Measurements from ENCODE around the gene CHAD.
A peak's percentile ranks its signal among the peaks of the same experiment; 100 is the strongest.
"Not testable (repeated sequence)": the region's sequence is repeated elsewhere in the genome, so short reads cannot be mapped to it uniquely, and the experiment has no call there.

Gene CHAD

GRCh38 chr17:50479522-50480141, 11.0 kb upstream of the CHAD start:
- Histone ChIP-seq H4K5ac (ENCODE audit: low read length) (no peak overlapping the region), H3K79me2 (ENCODE audit: control insufficient read depth, insufficient read depth, low read length) (no peaks in the 10 kb centered on the region), H3K9ac (ENCODE audit: low read length) (peak overlapping the region; percentile 52), H3K79me1 (ENCODE audit: low read length) (no peaks in the 10 kb centered on the region), H4K8ac (ENCODE audit: low read depth, low read length) (no peak overlapping the region), H2BK15ac (replicated peaks; ENCODE audit: low read depth) (no peak overlapping the region), H3K23ac (ENCODE audit: low read length) (no peak overlapping the region), H3K4me1 (ENCODE audit: control insufficient read depth, low read depth, low read length) (no peaks in the 10 kb centered on the region), H3K4ac (ENCODE audit: low read depth, low read length) (no peak overlapping the region), H3K27ac (ENCODE audit: low read depth, low read length) (no peak overlapping the region), H3K18ac (ENCODE audit: low read length) (no peak overlapping the region), H2BK120ac (ENCODE audit: low read depth, low read length) (no peak overlapping the region), H3K4me3 (ENCODE audit: low read length) (peak overlapping the region; percentile 27), H3K27me3 (ENCODE audit: insufficient read depth, low read length, poor library complexity) (no peaks in the 10 kb centered on the region), H3K4me2 (ENCODE audit: low read length) (peak overlapping the region; percentile 26), H2AK5ac (ENCODE audit: low read length) (no peak overlapping the region), H3K56ac (ENCODE audit: low read length) (peak overlapping the region; percentile 63), H3K36me3 (ENCODE audit: control insufficient read depth, insufficient read depth, low read length) (no peaks in the 10 kb centered on the region), H2BK5ac (ENCODE audit: low read length) (no peak overlapping the region)
- DNase-seq: peak; percentile 95
- no CpG with 5 or more reads among the region's 19 CpGs for WGBS (ENCODE audit: extremely low coverage, insufficient coverage, low lambda C conversion rate)

DNA sequence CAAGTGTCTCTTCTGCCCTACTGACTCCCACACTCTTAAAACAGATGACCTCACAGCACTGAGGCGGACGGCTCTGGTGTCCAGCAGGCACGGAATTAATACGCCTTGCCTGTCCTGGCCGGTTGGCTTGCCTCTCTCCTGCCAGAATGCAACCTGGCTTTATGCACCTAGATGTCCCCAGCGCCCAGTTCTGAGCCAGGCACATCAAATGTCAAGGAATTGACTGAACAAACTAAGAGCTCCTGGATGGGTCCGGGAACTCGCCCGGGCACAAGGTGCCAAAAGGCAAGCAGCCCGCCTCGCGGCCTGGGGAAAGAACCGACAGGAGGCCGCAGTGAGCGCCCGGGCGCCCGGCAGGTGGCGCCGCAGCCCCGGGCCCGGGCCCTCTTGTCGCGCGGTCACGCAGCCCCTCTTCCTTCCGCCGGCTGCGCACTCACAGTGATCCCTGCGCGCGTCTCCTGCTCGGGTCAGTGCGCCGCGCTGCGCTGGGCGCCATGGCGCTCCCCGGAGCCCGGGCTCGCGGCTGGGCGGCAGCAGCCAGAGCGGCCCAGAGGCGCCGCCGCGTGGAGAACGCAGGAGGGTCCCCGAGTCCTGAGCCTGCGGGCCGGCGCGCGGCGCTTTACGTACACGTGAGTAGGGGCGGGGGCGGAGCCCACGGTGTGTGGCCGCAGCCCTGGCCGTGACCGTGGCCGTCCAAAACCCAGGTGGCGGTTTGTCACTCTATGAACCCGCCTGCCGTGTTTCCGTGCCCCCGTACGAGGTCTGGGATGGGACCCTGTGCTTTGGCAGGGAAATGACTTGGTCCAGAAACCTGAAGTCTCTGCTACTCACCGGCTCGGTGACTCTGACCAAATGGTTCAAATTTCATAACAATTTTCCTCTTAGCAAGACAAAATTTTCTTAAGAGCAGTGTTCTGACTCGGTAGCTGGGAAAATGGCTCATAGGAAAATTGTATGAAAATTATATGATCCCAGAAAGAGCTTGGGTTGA, 10.0 kb upstream of the CHAD start, which contains the start of gene RSAD1:
Gene RSAD1, plus strand, starts transcription at position 470 of the 991 bp plus-strand sequence. Its CDS starts 25 bp downstream, at position 495.
- Histone ChIP-seq H3K79me2 (ENCODE audit: control insufficient read depth, insufficient read depth, low read length) (no peaks in the 10 kb centered on the region), H4K5ac (ENCODE audit: low read length) (no peak within 1 kb of the TSS), H2BK5ac (ENCODE audit: low read length) (no peak within 1 kb of the TSS), H2BK15ac (replicated peaks; ENCODE audit: low read depth) (no peak within 1 kb of the TSS), H2BK120ac (ENCODE audit: low read depth, low read length) (no peak within 1 kb of the TSS), H4K8ac (ENCODE audit: low read depth, low read length) (no peak within 1 kb of the TSS), H3K36me3 (ENCODE audit: control insufficient read depth, insufficient read depth, low read length) (no peaks in the 10 kb centered on the region), H3K56ac (ENCODE audit: low read length) (peak within 1 kb of the TSS; percentile 63), H3K4me3 (ENCODE audit: low read length) (peak within 1 kb of the TSS; percentile 27), H3K4me2 (ENCODE audit: low read length) (peak within 1 kb of the TSS; percentile 56), H3K79me1 (ENCODE audit: low read length) (no peaks in the 10 kb centered on the region), H3K27me3 (ENCODE audit: insufficient read depth, low read length, poor library complexity) (no peaks in the 10 kb centered on the region), H3K4me1 (ENCODE audit: control insufficient read depth, low read depth, low read length) (no peaks in the 10 kb centered on the region), H3K27ac (ENCODE audit: low read depth, low read length) (peak within 1 kb of the TSS; percentile 65), H3K23ac (ENCODE audit: low read length) (no peak within 1 kb of the TSS), H3K18ac (ENCODE audit: low read length) (peak within 1 kb of the TSS; percentile 71), H3K4ac (ENCODE audit: low read depth, low read length) (no peak within 1 kb of the TSS), H3K9ac (ENCODE audit: low read length) (peak within 1 kb of the TSS; percentile 52), H2AK5ac (ENCODE audit: low read length) (no peak within 1 kb of the TSS)
- WGBS (ENCODE audit: extremely low coverage, insufficient coverage, low lambda C conversion rate): no CpG with 5 or more reads among the region's 75 CpGs
- peak; percentile 96 for DNase-seq

GRCh38 chr17:50477976-50478375, 9.3 kb upstream of the CHAD start:
- no peaks in the 10 kb centered on the region for H3K79me2 ChIP-seq (ENCODE audit: control insufficient read depth, insufficient read depth, low read length)
- WGBS (ENCODE audit: extremely low coverage, insufficient coverage, low lambda C conversion rate): no CpG with 5 or more reads among the region's 7 CpGs
- no peak overlapping the region for H2BK120ac ChIP-seq (ENCODE audit: low read depth, low read length)
- no peak overlapping the region for H4K8ac ChIP-seq (ENCODE audit: low read depth, low read length)
- peak overlapping the region; percentile 52 for H3K9ac ChIP-seq (ENCODE audit: low read length)
- no peaks in the 10 kb centered on the region for H3K36me3 ChIP-seq (ENCODE audit: control insufficient read depth, insufficient read depth, low read length)
- no peak overlapping the region for H3K27ac ChIP-seq (ENCODE audit: low read depth, low read length)
- no peak overlapping the region for H2AK5ac ChIP-seq (ENCODE audit: low read length)
- H3K56ac ChIP-seq (ENCODE audit: low read length): peak overlapping the region; percentile 63
- no peak overlapping the region for H3K18ac ChIP-seq (ENCODE audit: low read length)
- no peaks in the 10 kb centered on the region for H3K27me3 ChIP-seq (ENCODE audit: insufficient read depth, low read length, poor library complexity)
- peak overlapping the region; percentile 56 for H3K4me2 ChIP-seq (ENCODE audit: low read length)
- H3K79me1 ChIP-seq (ENCODE audit: low read length): no peaks in the 10 kb centered on the region
- no peak overlapping the region for H2BK5ac ChIP-seq (ENCODE audit: low read length)
- H3K4ac ChIP-seq (ENCODE audit: low read depth, low read length): no peak overlapping the region
- no peak for DNase-seq
- no peak overlapping the region for H3K4me3 ChIP-seq (ENCODE audit: low read length)
- no peak overlapping the region for H4K5ac ChIP-seq (ENCODE audit: low read length)
- H3K23ac ChIP-seq (ENCODE audit: low read length): no peak overlapping the region
- no peaks in the 10 kb centered on the region for H3K4me1 ChIP-seq (ENCODE audit: control insufficient read depth, low read depth, low read length)
- H2BK15ac ChIP-seq (replicated peaks; ENCODE audit: low read depth): no peak overlapping the region

DNA sequence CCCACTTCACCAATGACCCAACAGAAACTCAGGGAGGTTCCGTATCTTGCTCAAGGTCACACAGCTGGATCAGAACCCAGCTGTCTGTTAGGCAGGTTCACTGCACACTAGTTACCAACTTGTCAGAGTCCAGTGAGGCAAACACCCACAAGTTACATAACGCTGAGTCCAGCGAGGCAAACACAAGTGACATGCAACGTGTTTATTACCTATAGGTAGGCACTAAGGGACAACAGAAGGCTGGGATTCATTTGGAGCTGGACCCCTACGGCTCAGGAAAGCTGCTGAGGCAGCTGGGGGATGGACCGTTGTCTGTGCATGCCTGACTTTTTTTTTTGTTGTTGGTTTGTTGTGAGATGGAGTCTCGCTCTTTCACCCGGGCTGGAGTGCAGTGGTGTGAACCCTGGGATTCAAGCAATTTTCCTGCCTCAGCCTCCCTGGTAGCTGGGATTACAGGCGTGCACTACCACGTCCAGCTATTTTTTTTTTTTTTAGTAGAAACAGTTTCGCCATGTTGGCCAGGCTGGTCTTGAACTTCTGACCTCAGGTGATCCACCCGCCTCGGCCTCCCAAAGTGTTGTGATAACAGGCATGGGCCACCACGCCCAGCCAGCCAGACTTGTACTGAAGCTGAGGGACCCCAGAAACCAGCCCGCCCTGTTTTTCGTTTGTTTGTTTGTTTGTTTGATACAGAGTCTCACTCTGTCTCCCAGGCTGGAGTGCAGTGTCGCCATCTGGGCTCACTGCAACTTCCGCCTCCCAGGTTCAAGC, 8.1 kb upstream of the CHAD start:
- H3K23ac ChIP-seq (ENCODE audit: low read length): no peak overlapping the region
- H3K9ac ChIP-seq (ENCODE audit: low read length): no peak overlapping the region
- no peak overlapping the region for H2BK120ac ChIP-seq (ENCODE audit: low read depth, low read length)
- H4K8ac ChIP-seq (ENCODE audit: low read depth, low read length): no peak overlapping the region
- no peaks in the 10 kb centered on the region for H3K79me1 ChIP-seq (ENCODE audit: low read length)
- no peaks in the 10 kb centered on the region for H3K79me2 ChIP-seq (ENCODE audit: control insufficient read depth, insufficient read depth, low read length)
- H2AK5ac ChIP-seq (ENCODE audit: low read length): no peak overlapping the region
- H2BK15ac ChIP-seq (replicated peaks; ENCODE audit: low read depth): no peak overlapping the region
- DNase-seq: no peak
- H3K27ac ChIP-seq (ENCODE audit: low read depth, low read length): no peak overlapping the region
- H3K56ac ChIP-seq (ENCODE audit: low read length): no peak overlapping the region
- H4K5ac ChIP-seq (ENCODE audit: low read length): no peak overlapping the region
- no peaks in the 10 kb centered on the region for H3K4me1 ChIP-seq (ENCODE audit: control insufficient read depth, low read depth, low read length)
- H3K36me3 ChIP-seq (ENCODE audit: control insufficient read depth, insufficient read depth, low read length): no peaks in the 10 kb centered on the region
- no CpG with 5 or more reads among the region's 18 CpGs for WGBS (ENCODE audit: extremely low coverage, insufficient coverage, low lambda C conversion rate)
- no peaks in the 10 kb centered on the region for H3K27me3 ChIP-seq (ENCODE audit: insufficient read depth, low read length, poor library complexity)
- no peak overlapping the region for H3K4me3 ChIP-seq (ENCODE audit: low read length)
- H3K4ac ChIP-seq (ENCODE audit: low read depth, low read length): no peak overlapping the region
- H3K18ac ChIP-seq (ENCODE audit: low read length): no peak overlapping the region
- no peak overlapping the region for H2BK5ac ChIP-seq (ENCODE audit: low read length)
- H3K4me2 ChIP-seq (ENCODE audit: low read length): no peak overlapping the region

DNA sequence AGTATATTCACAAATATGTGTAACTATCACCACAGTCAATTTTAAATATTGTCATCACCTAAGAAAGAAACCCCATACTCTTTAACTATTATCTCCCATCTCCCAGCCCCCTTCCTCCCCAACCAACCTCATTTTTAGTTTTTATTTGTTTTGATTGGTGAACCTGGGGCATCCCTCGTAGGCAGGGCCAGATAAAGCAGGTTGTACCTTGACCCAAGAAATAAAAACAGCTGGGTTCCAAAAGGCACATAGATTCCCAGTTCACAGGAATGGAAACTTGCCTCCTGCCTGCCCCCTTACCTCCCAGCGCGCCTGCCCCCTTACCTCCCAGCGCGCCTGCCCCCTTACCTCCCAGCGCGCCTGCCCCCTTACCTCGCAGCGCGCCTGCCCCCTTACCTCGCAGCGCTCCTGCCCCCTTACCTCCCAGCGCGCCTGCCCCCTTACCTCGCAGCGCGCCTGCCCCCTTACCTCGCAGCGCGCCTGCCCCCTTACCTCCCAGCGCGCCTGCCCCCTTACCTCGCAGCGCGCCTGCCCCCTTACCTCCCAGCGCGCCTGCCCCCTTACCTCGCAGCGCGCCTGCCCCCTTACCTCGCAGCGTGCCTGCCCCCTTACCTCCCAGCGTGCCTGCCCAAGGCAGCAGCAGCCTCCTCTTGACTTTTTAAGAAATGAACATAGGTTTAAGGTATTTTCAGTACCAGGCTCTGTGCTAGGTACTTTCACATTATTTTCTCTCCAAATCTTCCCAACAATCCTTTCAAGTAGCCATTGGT, 7.3 kb upstream of the CHAD start:
- H3K4me3 ChIP-seq (ENCODE audit: low read length); H3K56ac ChIP-seq (ENCODE audit: low read length); H3K36me3 ChIP-seq (ENCODE audit: control insufficient read depth, insufficient read depth, low read length); H2AK5ac ChIP-seq (ENCODE audit: low read length); H3K4me1 ChIP-seq (ENCODE audit: control insufficient read depth, low read depth, low read length); H4K8ac ChIP-seq (ENCODE audit: low read depth, low read length); H3K9ac ChIP-seq (ENCODE audit: low read length); H3K4me2 ChIP-seq (ENCODE audit: low read length); H3K27me3 ChIP-seq (ENCODE audit: insufficient read depth, low read length, poor library complexity); H4K5ac ChIP-seq (ENCODE audit: low read length); H2BK5ac ChIP-seq (ENCODE audit: low read length); H3K23ac ChIP-seq (ENCODE audit: low read length); H3K79me1 ChIP-seq (ENCODE audit: low read length); H2BK120ac ChIP-seq (ENCODE audit: low read depth, low read length); DNase-seq; H3K4ac ChIP-seq (ENCODE audit: low read depth, low read length); H3K79me2 ChIP-seq (ENCODE audit: control insufficient read depth, insufficient read depth, low read length); H3K18ac ChIP-seq (ENCODE audit: low read length); H3K27ac ChIP-seq (ENCODE audit: low read depth, low read length); H2BK15ac ChIP-seq (replicated peaks; ENCODE audit: low read depth): not testable (repeated sequence)
- no CpG with 5 or more reads among the region's 33 CpGs for WGBS (ENCODE audit: extremely low coverage, insufficient coverage, low lambda C conversion rate)

Data from mesendoderm (in vitro differentiated cells).